ENCODE data around the gene GPR149.

The GPR149 gene

DNA sequence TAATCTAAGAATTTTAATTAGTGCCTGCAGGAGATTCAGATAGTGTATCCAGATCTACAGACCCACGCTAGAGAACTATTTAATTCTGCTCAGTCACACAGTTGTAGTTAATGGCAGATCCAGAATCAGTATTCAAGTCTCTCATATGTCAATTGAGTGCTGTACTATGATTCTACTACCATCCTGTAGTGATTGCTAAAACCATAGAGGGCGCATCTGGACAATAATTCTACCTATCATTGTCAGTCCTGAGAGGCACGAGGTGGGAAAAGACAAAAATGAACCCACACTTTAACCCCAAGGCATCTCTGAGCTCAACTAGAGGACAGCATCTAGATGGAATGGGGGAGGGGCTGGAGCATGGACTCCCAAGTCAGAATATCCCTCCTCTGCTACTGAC is 128.4 kb downstream of the GPR149 start:
- Histone ChIP-seq H3K4me3 (ENCODE audit: low read depth, low read length) (no peak overlapping the region), H3K79me2 (no peaks in the 10 kb centered on the region), H3K27ac (no peak overlapping the region), H3K9me3 (ENCODE audit: control insufficient read depth, low read length) (no peaks in the 10 kb centered on the region), H3K4me2 (ENCODE audit: low read length) (no peak overlapping the region), H3K9ac (no peak overlapping the region), H3K36me3 (ENCODE audit: control insufficient read depth, insufficient read depth, low read length) (no peaks in the 10 kb centered on the region), H3K27me3 (ENCODE audit: control insufficient read depth, insufficient read depth, low read length) (no peaks in the 10 kb centered on the region), H2AFZ (no peak overlapping the region), H3K4me1 (no peaks in the 10 kb centered on the region)
- TF ChIP-seq, protein P1, sequence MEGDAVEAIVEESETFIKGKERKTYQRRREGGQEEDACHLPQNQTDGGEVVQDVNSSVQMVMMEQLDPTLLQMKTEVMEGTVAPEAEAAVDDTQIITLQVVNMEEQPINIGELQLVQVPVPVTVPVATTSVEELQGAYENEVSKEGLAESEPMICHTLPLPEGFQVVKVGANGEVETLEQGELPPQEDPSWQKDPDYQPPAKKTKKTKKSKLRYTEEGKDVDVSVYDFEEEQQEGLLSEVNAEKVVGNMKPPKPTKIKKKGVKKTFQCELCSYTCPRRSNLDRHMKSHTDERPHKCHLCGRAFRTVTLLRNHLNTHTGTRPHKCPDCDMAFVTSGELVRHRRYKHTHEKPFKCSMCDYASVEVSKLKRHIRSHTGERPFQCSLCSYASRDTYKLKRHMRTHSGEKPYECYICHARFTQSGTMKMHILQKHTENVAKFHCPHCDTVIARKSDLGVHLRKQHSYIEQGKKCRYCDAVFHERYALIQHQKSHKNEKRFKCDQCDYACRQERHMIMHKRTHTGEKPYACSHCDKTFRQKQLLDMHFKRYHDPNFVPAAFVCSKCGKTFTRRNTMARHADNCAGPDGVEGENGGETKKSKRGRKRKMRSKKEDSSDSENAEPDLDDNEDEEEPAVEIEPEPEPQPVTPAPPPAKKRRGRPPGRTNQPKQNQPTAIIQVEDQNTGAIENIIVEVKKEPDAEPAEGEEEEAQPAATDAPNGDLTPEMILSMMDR (IDR thresholded peaks at IDR 0.05), result no peak

DNA sequence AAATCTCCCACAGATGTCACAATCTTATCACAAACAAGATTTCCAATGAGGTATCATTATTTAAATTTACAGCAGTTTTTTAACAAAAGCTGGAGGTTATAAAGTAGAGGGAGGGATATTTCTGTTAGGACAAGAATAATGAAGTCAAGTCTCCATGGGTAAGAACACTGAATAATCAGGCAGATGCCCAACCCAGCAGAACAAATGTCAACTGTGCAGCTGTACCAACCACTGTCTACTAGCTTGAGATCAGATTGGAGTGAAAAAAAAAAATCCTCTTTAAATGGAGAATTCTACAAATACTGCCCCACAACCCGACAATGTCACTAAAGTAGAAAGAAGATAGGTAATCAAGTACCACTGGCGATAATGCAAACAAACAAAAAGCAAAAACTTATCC is 136.0 kb downstream of the GPR149 start:
- Histone ChIP-seq H3K79me2 (no peaks in the 10 kb centered on the region), H2AFZ (no peak overlapping the region), H3K27me3 (ENCODE audit: control insufficient read depth, insufficient read depth, low read length) (no peaks in the 10 kb centered on the region), H3K4me3 (ENCODE audit: low read depth, low read length) (no peak overlapping the region), H3K27ac (no peak overlapping the region), H3K9ac (no peak overlapping the region), H3K4me1 (no peaks in the 10 kb centered on the region), H3K9me3 (ENCODE audit: control insufficient read depth, low read length) (no peaks in the 10 kb centered on the region), H3K4me2 (ENCODE audit: low read length) (no peak overlapping the region), H3K36me3 (ENCODE audit: control insufficient read depth, insufficient read depth, low read length) (no peaks in the 10 kb centered on the region)
- TF ChIP-seq, protein P1 (IDR thresholded peaks at IDR 0.05), result no peak

DNA sequence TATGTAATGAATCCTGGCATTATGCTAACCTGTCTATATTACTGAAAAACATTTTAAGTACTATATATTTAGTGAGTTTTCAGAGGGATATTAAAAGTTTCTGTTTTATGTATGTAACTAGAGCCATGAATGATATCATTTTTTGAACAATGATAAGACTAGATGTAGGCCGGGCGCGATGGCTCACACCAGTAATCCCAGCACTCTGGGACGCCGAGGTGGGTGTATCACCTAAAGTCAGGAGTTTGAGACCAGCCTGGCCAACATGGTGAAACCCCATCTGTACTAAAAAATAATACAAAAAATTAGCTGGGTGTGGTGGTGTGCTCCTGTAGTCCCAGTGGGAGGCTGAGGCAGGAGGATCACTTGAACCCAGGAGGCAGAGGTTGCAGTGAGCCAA is 139.8 kb downstream of the GPR149 start:
- no peaks in the 10 kb centered on the region for H3K4me1 ChIP-seq
- no peak overlapping the region for H3K27ac ChIP-seq
- H3K36me3 ChIP-seq (ENCODE audit: control insufficient read depth, insufficient read depth, low read length), result no peaks in the 10 kb centered on the region
- H3K4me3 ChIP-seq (ENCODE audit: low read depth, low read length), result no peak overlapping the region
- H3K79me2 ChIP-seq, result no peaks in the 10 kb centered on the region
- no peak overlapping the region for H2AFZ ChIP-seq
- no peaks in the 10 kb centered on the region for H3K27me3 ChIP-seq (ENCODE audit: control insufficient read depth, insufficient read depth, low read length)
- no peaks in the 10 kb centered on the region for H3K9me3 ChIP-seq (ENCODE audit: control insufficient read depth, low read length)
- H3K9ac ChIP-seq, result no peak overlapping the region
- TF ChIP-seq, protein P1 (IDR thresholded peaks at IDR 0.05), result no peak
- no peak overlapping the region for H3K4me2 ChIP-seq (ENCODE audit: low read length)
